HEK293 (cell line): Measurements from ENCODE around the gene RNU11.
A peak's percentile ranks its signal among the peaks of the same experiment; 100 is the strongest.

ENCODE experiments used
- CTCF ChIA-PET: fragments of 350-600 bp; formaldehyde crosslinking; extraction: SDS; loops from one replicate; lab custom pipeline; 2021; ENCODE audit warnings: antibody characterized with exemption; lab: Yijun Ruan, JAX
- POLR2A ChIA-PET: fragments of 300-600 bp; formaldehyde crosslinking; extraction: SDS; loops from one replicate; lab custom pipeline; 2020; ENCODE audit warnings: antibody characterized with exemption, inconsistent platforms; lab: Yijun Ruan, JAX
- H3K27ac ChIP-seq: fragments of 200-500 bp; sonication (Bioruptor generic); 2 replicates; pipeline ENCODE4 v1.5.1; 2014; ENCODE audit warnings: low read depth, low read length, control low read depth, inconsistent platforms; ENCODE audit errors: extremely low read depth
- H3K36me3 ChIP-seq, 2 experiments: fragments of 200-500 bp in 1 of 2; sonication (Bioruptor generic) in 1 of 2; 1 replicate in 1 of 2; 2 replicates in 1 of 2; pipeline ENCODE4 v1.5.1; 2014 to 2017; ENCODE audit warnings: inconsistent platforms in 2 of 2, low read length in 2 of 2; ENCODE audit not compliant: control insufficient read depth in 2 of 2, insufficient read depth in 1 of 2
- H3K4me1 ChIP-seq: fragments of 200-500 bp; sonication (Bioruptor generic); 2 replicates; pipeline ENCODE4 v1.5.1; 2014; ENCODE audit warnings: mild to moderate bottlenecking, low read length, inconsistent platforms; ENCODE audit not compliant: control insufficient read depth, insufficient read depth
- H3K4me3 ChIP-seq: 2 replicates; pipeline ENCODE4 v1.5.1; 2011; ENCODE audit warnings: low read depth, mild to moderate bottlenecking, control low read depth, low read length, moderate library complexity
- H3K9me3 ChIP-seq: fragments of 200-500 bp; sonication (Bioruptor generic); 2 replicates; pipeline ENCODE4 v1.5.1; 2014; ENCODE audit warnings: low read depth, low read length, inconsistent platforms; ENCODE audit not compliant: control insufficient read depth, insufficient read depth
- GLI2 ChIP-seq: fragments of 450-650 bp; formaldehyde crosslinking; IDR thresholded peaks from 2 replicates; pipeline ENCODE4; 2017; ENCODE audit warnings: missing biosample characterization, missing genetic modification characterization, low read depth, borderline replicate concordance
- GLIS2 ChIP-seq: fragments of 450-650 bp; formaldehyde crosslinking; IDR thresholded peaks from 2 replicates; pipeline ENCODE4 v1.5.1; 2016; ENCODE audit warnings: missing biosample characterization, missing genetic modification characterization
- MEIS1 ChIP-seq: sonication (generic); formaldehyde crosslinking; IDR thresholded peaks from 2 replicates; pipeline ENCODE4 v1.8.1; 2022; ENCODE audit warnings: missing genetic modification reagents, mild to moderate bottlenecking, borderline replicate concordance
- REPIN1 ChIP-seq: fragments of 450-650 bp; formaldehyde crosslinking; IDR thresholded peaks from 2 replicates; pipeline ENCODE4 v1.5.1; 2017; ENCODE audit warnings: missing biosample characterization, missing genetic modification characterization, low read depth
- REST ChIP-seq: fragments of 450-650 bp; formaldehyde crosslinking; IDR thresholded peaks from 2 replicates; pipeline ENCODE4 v1.5.1; 2016; ENCODE audit warnings: missing biosample characterization, missing genetic modification characterization
- SP2 ChIP-seq: fragments of 450-650 bp; formaldehyde crosslinking; IDR thresholded peaks from 2 replicates; pipeline ENCODE4 v1.5.1; 2016; ENCODE audit warnings: missing biosample characterization, missing genetic modification characterization
- SP7 ChIP-seq: fragments of 450-650 bp; formaldehyde crosslinking; IDR thresholded peaks from 2 replicates; pipeline ENCODE4 v1.5.1; 2016; ENCODE audit warnings: missing biosample characterization, missing genetic modification characterization
- TRIM28 ChIP-seq: IDR thresholded peaks from 2 replicates; pipeline ENCODE4 v1.6.1; 2011; ENCODE audit warnings: low read length, control low read depth, borderline replicate concordance
- YY2 ChIP-seq: fragments of 450-650 bp; formaldehyde crosslinking; IDR thresholded peaks from 2 replicates; pipeline ENCODE4 v1.5.1; 2016; ENCODE audit warnings: missing biosample characterization, missing genetic modification characterization
- ZBTB11 ChIP-seq: fragments of 450-650 bp; formaldehyde crosslinking; conservative IDR thresholded peaks from 2 replicates; pipeline ENCODE4 v1.5.1; 2016; ENCODE audit warnings: low read depth, missing biosample characterization, missing genetic modification characterization
- ZBTB21 ChIP-seq: fragments of 450-650 bp; formaldehyde crosslinking; IDR thresholded peaks from 2 replicates; pipeline ENCODE4 v1.5.1; 2017; ENCODE audit warnings: missing biosample characterization, missing genetic modification characterization
- ZBTB44 ChIP-seq: fragments of 450-650 bp; IDR thresholded peaks from 2 replicates; pipeline ENCODE4 v1.5.1; 2018; ENCODE audit warnings: missing biosample characterization, mild to moderate bottlenecking, missing genetic modification characterization
- ZFHX2 ChIP-seq: fragments of 450-650 bp; formaldehyde crosslinking; conservative IDR thresholded peaks from 2 replicates; pipeline ENCODE4 v1.5.1; 2016; ENCODE audit warnings: missing biosample characterization, missing genetic modification characterization
- ZNF121 ChIP-seq: fragments of 450-650 bp; formaldehyde crosslinking; IDR thresholded peaks from 2 replicates; pipeline ENCODE4 v1.5.1; 2016; ENCODE audit warnings: missing biosample characterization, missing genetic modification characterization
- ZNF133 ChIP-seq: fragments of 450-650 bp; formaldehyde crosslinking; IDR thresholded peaks from 2 replicates; pipeline ENCODE4 v1.5.1; 2016; ENCODE audit warnings: missing biosample characterization, missing genetic modification characterization
- ZNF18 ChIP-seq: fragments of 450-650 bp; formaldehyde crosslinking; IDR thresholded peaks from 2 replicates; pipeline ENCODE4 v1.5.1; 2016; ENCODE audit warnings: missing biosample characterization, missing genetic modification characterization
- ZNF274 ChIP-seq, 2 experiments: fragments of 200-500 bp in 1 of 2; fragments of 450-650 bp in 1 of 2; sonication (Bioruptor generic) in 1 of 2; formaldehyde crosslinking in 1 of 2; IDR thresholded peaks; 2 replicates each; pipeline versions ENCODE4 v1.5.1 to v1.6.1; 2014 to 2016; ENCODE audit warnings: borderline replicate concordance in 1 of 2, inconsistent platforms in 1 of 2, low read length in 1 of 2, missing biosample characterization in 1 of 2, missing genetic modification characterization in 1 of 2
- ZNF302 ChIP-seq: fragments of 450-650 bp; formaldehyde crosslinking; IDR thresholded peaks from 2 replicates; pipeline ENCODE4 v1.5.1; 2016; ENCODE audit warnings: missing biosample characterization, missing genetic modification characterization, low read depth
- ZNF354C ChIP-seq: fragments of 450-650 bp; formaldehyde crosslinking; IDR thresholded peaks from 2 replicates; pipeline ENCODE4 v1.5.1; 2016; ENCODE audit warnings: missing biosample characterization, missing genetic modification characterization, low read depth, borderline replicate concordance
- ZNF610 ChIP-seq: fragments of 450-650 bp; formaldehyde crosslinking; IDR thresholded peaks from 2 replicates; pipeline ENCODE4 v1.5.1; 2016; ENCODE audit warnings: missing biosample characterization, missing genetic modification characterization, borderline replicate concordance
- ZNF658 ChIP-seq: fragments of 450-650 bp; formaldehyde crosslinking; IDR thresholded peaks from 2 replicates; pipeline ENCODE4; 2016; ENCODE audit warnings: missing biosample characterization, missing genetic modification characterization
- ZNF660 ChIP-seq: fragments of 450-650 bp; IDR thresholded peaks from 2 replicates; pipeline ENCODE4 v1.5.1; 2018; ENCODE audit warnings: missing biosample characterization, mild to moderate bottlenecking, missing genetic modification characterization
- ZNF704 ChIP-seq: fragments of 450-650 bp; formaldehyde crosslinking; IDR thresholded peaks from 2 replicates; pipeline ENCODE4 v1.5.1; 2016; ENCODE audit warnings: missing biosample characterization, missing genetic modification characterization
- ZSCAN18 ChIP-seq: fragments of 450-650 bp; formaldehyde crosslinking; IDR thresholded peaks from 2 replicates; pipeline ENCODE4 v1.5.1; 2016; ENCODE audit warnings: missing biosample characterization, missing genetic modification characterization

The RNU11 gene

GRCh38 chr1:28648008-28648473 is 359 bp upstream of the RNU11 start:
- Histone ChIP-seq H3K36me3 (no peaks in the 10 kb centered on the region), H3K4me3 (peak overlapping the region; percentile 40), H3K27ac (peak overlapping the region; percentile 95), H3K9me3 (no peaks in the 10 kb centered on the region), H3K4me1 (no peaks in the 10 kb centered on the region)
- CTCF ChIA-PET: interaction anchor here (0.5 to 1.0 kb wide), 3 partner anchors 70 to 331 kb away, joined by 3 to 8 read pairs (median 3); no protein-coding TSS in a partner anchor
- POLR2A ChIA-PET: interaction anchor here (0.6 to 2.1 kb wide), 38 partner anchors 7 to 1013 kb away, joined by 3 to 73 read pairs (median 4); partner anchors contain the start of genes ATP5IF1, FGR, GMEB1 and RCC1
- TF ChIP-seq TRIM28 (peak; percentile 72), ZNF354C (tag by site-specific recombination) (no peak), ZNF121 (tag by site-specific recombination) (no peak), ZNF660 (tag by site-specific recombination) (no peak), REST (tag by site-specific recombination) (no peak), ZNF302 (tag by site-specific recombination) (no peak), ZFHX2 (tag by site-specific recombination) (no peak), ZNF610 (tag by site-specific recombination) (peak; percentile 97; the same call in 1 of the 2 replicates), ZNF133 (tag by site-specific recombination) (no peak), GLIS2 (tag by site-specific recombination) (no peak), SP2 (tag by site-specific recombination) (peak; percentile 50; the same call in 1 of the 2 replicates), MEIS1 (CRISPR knock-in tag) (no peak), ZSCAN18 (tag by site-specific recombination) (no peak), ZBTB44 (tag by site-specific recombination) (no peak), ZBTB21 (tag by site-specific recombination) (no peak), YY2 (tag by site-specific recombination) (no peak), ZBTB11 (tag by site-specific recombination) (0 out of 2 replicates have a peak, but pooled peaks have one; percentile 11), GLI2 (tag by site-specific recombination) (no peak), ZNF18 (no peak), ZNF658 (no peak), ZNF704 (tag by site-specific recombination) (no peak), ZNF274 (IDR thresholded peaks at IDR 0.05; ENCODE audit: low read length) (no peak), ZNF274 (tag by site-specific recombination; IDR thresholded peaks at IDR 0.05; ENCODE audit: borderline replicate concordance) (no peak), REPIN1 (no peak), SP7 (tag by site-specific recombination) (no peak)
